ENCODE measurements around the gene CHAC1.
A peak's percentile ranks its signal among the peaks of the same experiment; 100 is the strongest.

CHAC1 gene

DNA sequence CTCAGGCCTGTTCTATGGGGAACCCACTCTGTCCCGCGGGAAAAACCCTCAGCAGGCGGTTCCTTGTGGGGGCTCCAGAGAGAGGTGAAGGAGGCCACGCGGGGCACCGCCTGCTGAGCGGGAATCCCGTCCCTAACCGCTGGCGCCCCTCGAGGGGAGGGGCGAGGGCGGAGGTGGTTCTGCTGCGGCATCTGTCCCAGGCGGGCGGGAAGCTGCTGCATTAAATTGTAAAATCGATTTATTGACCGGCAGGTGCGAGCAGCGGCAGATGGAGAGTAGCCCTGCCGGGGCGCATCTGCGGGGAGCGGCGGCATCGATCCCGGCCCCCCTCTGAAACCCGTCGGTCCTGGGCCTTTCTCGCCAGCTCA is 27.8 kb upstream of the CHAC1 start:
- no peak for DNase-seq (ENCODE audit: low spot score)

DNA sequence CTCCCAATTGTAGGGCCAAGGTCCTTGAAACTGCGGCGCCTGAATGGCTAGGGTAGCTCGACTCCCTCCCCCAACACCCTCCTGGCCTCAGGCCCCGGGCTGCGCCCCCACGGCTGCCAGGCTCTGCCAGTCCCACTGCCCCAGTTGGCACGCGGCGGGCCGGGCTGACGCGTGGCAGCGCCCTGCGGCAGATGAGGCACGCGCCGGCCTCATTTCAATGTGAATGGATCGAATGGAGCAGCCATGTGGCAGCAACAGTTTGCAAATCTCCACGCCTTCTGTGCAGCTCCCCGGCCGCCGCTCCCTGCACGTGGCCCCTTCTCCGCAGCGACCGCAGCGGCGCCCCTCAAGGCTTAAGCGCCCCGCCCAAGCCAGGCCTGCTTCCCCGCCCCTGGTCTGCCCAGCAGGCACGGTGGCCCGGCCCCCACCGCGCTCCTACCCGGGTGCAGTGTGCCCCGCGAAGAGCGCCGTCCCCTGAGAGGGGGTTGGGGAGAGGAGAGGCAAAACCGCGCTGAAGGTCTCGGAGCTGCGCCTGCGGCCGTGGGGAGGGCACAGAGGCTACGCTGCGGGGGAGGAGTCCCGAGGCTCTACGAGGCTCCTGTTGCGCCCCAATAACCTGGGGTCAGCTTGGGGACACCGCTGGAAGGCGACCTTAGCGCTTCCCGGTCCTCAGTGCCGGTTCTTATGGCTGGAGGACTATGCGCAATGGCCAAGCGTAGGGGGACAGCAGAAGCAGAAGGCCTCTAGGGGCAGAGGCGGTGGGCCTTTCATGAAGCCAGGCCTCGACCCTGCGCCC is 27.2 kb upstream of the CHAC1 start:
- DNase-seq (ENCODE audit: low spot score) = no peak

DNA sequence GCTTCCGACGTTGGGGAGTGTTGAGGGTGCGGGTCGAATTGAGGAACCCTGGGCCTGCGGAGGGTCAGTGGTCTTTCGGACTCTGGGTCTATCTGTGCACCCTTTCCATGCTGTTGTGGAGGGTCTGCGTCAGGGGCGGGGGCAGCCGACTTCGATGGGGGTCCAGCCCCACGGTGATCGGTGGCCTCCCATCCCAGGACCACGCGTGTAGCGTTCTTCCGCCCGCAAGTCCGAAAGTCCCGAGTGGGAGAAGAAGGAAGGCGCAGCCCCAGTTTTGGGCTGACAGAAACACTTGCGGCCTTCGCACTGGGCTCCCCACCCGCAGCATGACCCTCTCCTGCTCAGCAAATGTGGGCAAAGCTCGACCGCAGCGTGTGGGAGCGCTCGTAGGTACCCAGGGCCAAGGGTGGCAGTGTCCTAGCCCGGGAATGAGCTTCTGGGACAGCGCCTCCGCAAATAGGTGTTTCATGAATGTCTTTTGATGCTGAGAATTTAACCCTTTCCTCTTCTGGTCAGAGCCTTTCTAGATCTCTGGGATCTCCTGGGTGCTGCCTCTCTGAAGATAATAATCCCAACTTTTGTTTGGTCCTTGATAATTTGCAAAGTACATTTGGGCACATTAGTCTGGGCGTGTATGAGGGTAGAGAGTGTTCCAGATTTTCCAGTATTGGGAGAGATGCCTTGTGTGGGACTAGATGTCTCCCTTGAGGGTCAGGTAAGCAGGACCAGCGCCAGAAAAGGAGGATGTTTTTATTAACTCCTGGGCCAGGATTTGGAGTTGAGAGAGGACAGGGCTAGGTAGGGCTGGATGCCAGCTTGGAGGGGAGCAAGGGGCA is 26.4 kb upstream of the CHAC1 start:
- DNase-seq (ENCODE audit: low spot score) = peak; percentile 28

DNA sequence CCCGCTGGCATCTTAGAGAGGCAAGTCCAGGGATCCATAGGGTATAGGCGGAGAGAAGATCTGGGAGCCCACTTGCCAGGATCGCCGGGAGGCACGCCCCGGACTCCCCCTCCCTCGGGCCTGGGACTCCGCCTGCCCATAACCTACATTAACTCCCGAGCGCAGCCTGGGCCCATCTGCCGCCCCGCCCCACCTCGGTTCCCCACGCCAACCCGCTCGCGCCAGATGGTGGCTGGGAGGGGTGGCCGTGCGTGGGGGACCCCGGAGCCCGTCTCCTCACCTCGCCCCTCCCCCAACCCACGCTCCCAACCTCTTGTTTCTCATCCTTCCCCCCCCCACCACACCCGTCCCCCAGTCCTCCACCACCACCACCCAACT is 25.8 kb upstream of the CHAC1 start:
- no peak for DNase-seq (ENCODE audit: low spot score)

DNA sequence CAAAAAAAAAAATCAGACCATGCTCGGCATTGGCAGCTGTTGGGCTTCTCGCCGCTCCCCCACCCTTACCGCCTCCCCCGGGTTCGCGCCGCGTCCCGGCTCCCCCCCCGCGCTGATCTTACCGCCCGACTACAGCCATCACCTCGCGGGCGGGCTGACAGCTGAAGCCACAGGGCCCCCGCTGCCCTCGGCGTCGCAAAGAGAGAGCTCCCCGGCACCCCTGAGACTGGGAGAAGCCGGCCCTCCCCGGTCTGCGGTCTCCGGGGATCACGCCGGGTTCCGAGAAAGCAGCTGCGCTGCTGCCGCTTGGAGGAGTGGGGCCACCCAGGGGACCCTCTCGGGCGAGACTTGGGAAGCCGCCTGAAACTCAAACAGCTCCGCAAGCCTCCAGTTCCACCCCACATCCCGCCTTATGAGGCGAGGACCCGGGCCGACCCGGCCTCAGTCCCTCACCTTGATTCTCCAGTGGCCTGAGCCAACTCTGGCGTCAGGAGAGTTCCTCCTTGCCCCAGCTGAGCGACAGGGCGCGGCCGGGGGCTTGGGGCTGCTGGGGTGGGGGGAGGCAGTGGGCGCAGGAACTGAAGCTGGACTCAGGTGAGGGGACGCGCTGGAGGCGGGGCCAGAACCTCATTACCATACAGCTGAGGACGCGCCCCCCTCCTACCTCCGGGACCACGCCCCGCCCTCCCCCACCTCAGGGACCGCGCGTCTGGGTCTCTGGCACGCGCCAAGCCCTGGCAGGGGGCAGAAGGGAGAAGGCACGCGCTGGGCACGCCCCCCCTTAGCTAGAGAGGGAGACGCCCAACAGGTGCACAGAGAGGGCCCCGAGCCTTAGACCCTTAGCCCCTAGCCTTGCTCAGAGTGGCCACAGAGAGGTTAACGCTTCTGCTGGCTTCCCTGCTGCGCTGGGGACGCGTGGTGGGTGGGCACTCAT is 25.1 kb upstream of the CHAC1 start:
- DNase-seq (ENCODE audit: low spot score) = no peak

DNA sequence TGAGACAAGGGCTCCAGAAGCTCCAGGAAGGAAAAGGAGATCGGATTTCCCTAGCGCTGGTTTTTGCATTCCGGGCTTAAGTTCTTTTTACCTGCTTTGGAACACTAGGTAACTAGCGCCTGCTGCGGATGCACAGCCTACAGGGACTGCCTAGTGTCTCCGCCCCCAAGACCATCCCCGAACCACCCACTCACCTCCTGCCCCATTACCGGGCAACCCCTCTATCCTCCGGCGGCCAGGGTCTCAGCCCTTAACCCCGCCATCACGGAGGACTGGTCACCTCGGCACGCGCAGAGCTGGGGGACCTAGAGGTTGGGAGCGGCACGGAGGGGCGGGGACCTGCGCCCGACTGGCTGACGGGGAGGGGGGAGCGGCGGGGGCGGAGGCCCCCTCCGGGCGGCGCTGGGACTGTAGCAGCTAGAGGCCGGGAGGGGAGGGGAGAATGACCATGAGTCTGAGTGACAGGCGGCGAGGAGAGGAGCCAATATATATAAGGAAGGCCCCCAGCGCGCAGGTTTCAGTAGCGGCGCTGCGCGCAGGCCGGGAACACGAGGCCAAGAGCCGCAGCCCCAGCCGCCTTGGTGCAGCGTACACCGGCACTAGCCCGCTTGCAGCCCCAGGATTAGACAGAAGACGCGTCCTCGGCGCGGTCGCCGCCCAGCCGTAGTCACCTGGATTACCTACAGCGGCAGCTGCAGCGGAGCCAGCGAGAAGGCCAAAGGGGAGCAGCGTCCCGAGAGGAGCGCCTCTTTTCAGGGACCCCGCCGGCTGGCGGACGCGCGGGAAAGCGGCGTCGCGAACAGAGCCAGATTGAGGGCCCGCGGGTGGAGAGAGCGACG is 24.2 kb upstream of the CHAC1 start, which contains the start of gene DLL4:
TSS of gene DLL4 (plus strand) at position 520 of the 839 bp plus-strand sequence. CDS start 329 bp downstream, outside the sequence.
- DNase-seq (ENCODE audit: low spot score) = peak; percentile 89

DNA sequence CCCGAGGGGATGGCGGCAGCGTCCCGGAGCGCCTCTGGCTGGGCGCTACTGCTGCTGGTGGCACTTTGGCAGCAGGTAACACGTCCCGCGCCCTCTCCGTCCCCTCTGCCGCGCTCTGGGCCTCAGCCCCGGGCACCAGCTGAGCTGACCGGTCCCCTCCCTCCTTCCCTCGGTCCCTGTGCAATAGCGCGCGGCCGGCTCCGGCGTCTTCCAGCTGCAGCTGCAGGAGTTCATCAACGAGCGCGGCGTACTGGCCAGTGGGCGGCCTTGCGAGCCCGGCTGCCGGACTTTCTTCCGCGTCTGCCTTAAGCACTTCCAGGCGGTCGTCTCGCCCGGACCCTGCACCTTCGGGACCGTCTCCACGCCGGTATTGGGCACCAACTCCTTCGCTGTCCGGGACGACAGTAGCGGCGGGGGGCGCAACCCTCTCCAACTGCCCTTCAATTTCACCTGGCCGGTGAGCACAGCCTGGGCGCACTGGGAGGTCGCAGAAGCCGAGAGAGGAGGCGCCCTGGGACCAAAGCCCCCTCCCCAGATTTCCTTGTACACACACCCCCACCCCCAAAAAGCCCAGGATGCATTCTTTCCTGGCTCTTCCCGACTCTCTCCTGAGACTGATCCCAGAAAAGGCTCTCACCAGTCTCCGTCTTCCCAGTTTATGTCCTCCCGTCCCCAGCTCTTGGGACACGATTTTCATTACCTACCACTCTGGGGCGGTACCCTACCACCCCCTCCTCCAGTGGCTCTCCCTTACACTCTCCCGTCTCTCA is 23.4 kb upstream of the CHAC1 start:
- peak; percentile 80 for DNase-seq (ENCODE audit: low spot score)

DNA sequence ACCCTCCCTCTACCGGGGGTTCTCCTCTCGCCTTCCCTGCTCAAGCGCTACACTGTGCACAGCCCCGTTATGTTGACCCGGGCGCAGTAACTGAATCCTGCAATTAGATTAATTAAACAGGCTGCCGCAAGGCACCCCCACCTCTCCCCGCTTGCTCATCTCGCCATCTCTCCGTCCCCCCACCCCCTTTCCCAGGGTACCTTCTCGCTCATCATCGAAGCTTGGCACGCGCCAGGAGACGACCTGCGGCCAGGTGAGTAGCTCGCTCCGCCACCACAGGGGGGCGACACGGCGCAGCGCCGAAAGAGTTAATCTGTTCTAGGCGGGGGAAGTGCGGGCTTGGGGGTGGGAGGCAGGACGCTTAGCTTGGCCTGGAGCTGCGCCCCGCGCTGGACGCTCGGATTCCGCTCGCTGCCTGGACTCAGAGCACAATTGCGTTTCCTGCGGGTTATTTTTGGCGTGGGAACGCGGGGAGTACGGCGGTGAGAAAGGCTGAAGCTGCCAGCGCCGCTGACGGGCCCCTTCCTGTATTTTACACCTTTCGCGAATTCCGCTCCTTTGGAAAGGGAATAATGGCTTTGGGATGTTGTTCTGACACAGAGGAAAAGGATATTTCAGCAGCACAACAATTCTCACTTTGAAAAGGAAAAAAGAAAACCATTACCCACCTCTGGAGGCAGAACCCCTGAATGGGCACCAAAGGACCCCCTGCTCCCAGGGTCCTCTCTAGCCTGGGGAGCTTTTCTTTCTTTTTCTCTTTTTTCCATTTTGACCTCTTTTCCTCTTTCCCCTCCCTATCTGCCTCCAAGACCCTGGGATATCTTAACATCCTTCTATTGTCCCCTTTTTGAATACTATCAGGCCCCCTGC is 22.6 kb upstream of the CHAC1 start:
- peak; percentile 58 for DNase-seq (ENCODE audit: low spot score)

DNA sequence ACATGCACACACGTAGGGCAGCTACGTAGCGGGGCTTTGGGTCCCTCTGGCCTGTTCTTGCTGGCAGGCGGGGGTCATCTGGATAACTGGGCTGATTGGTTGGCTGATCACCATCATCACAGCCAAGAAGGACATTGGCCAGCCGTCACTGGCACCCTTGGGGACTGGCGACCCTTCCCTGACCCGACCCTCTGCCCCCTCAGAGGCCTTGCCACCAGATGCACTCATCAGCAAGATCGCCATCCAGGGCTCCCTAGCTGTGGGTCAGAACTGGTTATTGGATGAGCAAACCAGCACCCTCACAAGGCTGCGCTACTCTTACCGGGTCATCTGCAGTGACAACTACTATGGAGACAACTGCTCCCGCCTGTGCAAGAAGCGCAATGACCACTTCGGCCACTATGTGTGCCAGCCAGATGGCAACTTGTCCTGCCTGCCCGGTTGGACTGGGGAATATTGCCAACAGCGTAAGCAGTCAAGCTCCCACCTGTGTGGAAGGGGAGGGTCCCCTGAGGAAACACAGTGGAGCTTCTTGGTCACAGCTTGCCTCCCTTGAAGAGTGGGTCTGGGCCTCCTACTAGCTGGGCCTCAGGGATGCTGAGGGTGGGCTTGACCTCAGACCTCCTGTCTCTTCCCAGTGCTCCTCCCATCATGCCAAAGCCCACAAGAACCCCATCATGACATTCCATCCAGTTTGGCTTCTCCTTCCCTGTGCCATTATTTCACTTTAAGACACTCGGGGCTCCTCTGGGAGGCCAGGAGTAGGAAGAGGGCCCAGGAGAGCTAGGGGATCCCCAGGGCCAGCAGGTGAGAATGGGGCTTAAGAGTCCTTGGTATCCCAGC is 21.8 kb upstream of the CHAC1 start:
- no peak for DNase-seq (ENCODE audit: low spot score)

DNA sequence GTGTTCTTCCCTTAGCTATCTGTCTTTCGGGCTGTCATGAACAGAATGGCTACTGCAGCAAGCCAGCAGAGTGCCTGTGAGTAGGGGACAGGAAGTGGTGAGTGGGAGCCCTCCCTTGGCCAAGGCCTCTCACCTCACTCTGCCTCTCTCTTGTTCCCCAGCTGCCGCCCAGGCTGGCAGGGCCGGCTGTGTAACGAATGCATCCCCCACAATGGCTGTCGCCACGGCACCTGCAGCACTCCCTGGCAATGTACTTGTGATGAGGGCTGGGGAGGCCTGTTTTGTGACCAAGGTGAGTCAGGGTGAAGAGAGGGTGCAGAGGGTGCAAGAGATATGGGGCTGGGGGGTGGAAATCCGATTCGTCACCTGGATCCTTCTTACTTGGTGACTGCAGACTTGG is 21.1 kb upstream of the CHAC1 start:
- DNase-seq (ENCODE audit: low spot score) = no peak

DNA sequence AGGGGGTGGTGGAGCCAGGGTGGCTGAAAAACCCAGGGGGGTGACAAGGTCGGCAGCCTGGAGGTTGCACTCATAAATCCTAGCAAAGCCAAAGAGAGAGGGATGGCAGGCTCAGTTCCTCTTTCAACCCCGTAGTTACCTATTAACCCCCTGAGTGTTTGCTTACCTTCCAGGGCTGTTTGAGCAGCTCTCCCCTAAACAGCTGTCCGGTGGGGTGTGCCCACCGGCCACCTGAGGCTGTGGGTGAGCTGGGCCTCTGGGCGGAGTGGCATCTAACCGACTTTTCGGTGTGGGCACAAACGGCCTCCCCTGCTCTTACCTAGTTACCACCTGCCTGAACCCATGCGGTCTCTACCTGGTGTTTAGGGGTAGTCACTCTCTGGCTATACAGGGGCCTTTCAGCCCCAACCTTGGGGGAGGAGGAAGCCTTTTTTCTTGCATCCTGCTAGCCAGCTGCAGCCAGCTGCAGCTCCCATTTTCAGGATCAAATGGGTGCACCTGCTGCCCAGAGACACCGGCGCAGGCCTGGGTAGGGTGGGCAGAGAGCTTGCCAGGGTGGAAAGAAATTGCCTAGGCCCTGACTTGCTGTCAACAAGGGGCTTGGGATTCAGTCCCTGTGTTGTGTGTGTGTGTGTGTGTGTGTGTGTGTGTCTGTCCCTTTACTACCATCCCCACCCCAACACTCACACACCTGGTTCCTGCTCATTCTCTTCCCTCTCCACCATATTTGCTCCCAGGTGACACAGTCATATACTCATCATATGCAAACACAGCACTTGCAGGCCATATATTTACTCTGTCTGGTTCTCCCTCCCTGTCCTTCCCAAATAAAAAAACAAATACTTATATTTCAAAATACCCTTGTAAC is 20.4 kb upstream of the CHAC1 start:
- DNase-seq (ENCODE audit: low spot score) = no peak

DNA sequence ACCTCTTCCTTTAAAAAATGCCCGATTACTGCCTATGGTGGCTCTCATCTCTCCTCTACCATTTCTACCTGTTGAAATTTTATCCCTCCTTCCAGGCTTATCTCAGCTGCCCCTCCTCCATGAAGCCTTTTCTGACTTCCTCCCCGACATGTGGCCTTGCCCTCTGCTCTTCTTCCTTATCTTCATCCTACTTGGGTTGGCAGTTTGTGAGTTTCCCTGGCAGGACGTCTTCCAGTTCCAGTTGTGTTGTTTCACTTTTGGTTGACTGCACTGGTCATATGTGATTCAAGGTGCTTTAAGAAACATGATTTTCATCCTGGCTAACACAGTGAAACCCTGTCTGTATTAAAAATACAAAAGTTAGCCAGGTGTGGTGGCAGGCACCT is 19.8 kb upstream of the CHAC1 start:
- DNase-seq (ENCODE audit: low spot score) = no peak

DNA sequence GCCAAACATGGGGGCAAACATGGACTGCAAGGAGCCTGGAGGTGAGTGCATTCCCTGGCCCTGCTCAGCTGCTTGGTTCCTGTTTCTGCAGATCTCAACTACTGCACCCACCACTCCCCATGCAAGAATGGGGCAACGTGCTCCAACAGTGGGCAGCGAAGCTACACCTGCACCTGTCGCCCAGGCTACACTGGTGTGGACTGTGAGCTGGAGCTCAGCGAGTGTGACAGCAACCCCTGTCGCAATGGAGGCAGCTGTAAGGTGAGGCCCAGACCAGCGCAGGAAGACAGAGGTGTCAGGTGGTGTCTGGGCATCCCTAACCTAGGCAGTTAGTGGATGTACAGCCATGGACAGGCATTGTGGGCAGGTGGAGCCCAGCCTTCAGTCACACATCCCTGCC is 18.8 kb upstream of the CHAC1 start:
- DNase-seq (ENCODE audit: low spot score) = no peak

DNA sequence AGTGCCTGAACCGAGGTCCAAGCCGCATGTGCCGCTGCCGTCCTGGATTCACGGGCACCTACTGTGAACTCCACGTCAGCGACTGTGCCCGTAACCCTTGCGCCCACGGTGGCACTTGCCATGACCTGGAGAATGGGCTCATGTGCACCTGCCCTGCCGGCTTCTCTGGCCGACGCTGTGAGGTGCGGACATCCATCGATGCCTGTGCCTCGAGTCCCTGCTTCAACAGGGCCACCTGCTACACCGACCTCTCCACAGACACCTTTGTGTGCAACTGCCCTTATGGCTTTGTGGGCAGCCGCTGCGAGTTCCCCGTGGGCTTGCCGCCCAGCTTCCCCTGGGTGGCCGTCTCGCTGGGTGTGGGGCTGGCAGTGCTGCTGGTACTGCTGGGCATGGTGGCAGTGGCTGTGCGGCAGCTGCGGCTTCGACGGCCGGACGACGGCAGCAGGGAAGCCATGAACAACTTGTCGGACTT is 17.0 kb upstream of the CHAC1 start:
- no peak for DNase-seq (ENCODE audit: low spot score)

DNA sequence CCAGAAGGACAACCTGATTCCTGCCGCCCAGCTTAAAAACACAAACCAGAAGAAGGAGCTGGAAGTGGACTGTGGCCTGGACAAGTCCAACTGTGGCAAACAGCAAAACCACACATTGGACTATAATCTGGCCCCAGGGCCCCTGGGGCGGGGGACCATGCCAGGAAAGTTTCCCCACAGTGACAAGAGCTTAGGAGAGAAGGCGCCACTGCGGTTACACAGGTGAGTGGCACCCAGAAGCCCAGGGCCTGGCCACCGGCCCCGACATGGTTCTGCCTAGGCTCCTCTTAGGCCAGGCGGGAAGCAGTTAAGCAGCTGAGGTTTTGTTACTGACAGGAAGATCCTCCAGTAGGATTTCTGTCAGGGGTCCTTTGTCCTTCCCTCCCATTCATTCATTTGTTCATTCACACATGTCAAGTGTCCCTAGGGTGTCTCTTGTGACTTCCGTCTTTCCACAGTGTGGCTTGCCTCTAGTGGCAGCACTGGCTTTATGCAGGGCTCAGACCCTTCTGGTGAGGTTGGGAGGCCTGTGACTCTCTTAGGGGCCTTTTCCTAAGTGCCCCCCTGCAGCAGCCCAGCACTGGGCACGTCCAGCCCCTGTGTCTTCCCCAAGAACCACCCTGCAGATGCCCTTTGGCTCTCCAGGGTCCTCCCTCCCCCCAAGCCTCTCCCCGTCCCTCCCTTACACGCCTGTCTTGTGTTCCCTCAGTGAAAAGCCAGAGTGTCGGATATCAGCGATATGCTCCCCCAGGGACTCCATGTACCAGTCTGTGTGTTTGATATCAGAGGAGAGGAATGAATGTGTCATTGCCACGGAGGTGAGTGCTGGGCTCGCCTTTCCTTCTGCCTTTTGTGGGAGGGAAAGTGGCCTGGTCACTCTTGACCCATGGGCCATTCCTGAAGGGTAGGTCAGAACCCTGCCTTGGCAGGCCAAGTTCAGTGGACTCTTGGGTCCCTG is 16.3 kb upstream of the CHAC1 start:
- no peak for DNase-seq (ENCODE audit: low spot score)

Measured in RKO (cell line).